GM12878 (cell line): ENCODE data around the gene PCCA. TPM values are rescaled to one million over a fixed set of nuclear protein-coding genes. Genes with fewer than 3 reads are reported as not detected.
A peak's percentile ranks its signal among the peaks of the same experiment; 100 is the strongest.

Experiments used
- ATAC-seq: fragments of 200-7000 bp; cut with Tn5 transposase; 3 replicates; pipeline ENCODE4 v1.9.1; 2020; ENCODE audit warnings: mild to moderate bottlenecking, moderate library complexity
- BruUV-seq: library from RNA; stranded (reverse); fragments of 400-500 nt; replicated peaks from 2 replicates; lab custom pipeline; 2021; lab: Mats Ljungman, UMichigan
- CTCF ChIA-PET: fragments of 300-600 bp; sonication (Branson Sonifier 250); formaldehyde crosslinking; extraction: SDS; loops from one replicate; lab custom pipeline; 2021; ENCODE audit warnings: inconsistent platforms; lab: Yijun Ruan, JAX
- POLR2A ChIA-PET: fragments of 350-600 bp; formaldehyde crosslinking; extraction: SDS; loops from one replicate; lab custom pipeline; 2021; ENCODE audit warnings: inconsistent platforms; lab: Charles Lee
- RAD21 ChIA-PET: fragments of 300-600 bp; sonication (Branson Sonifier 250); formaldehyde crosslinking; loops from one replicate; lab custom pipeline; 2023; ENCODE audit warnings: antibody characterized with exemption; ENCODE audit not compliant: unreplicated experiment; lab: Charles Lee
- SMC1A ChIA-PET: fragments of 300-600 bp; sonication (Branson Sonifier 250); formaldehyde crosslinking; loops from one replicate; lab custom pipeline; 2023; ENCODE audit not compliant: unreplicated experiment, uncharacterized antibody; lab: Charles Lee
- DNase-seq: peaks from one replicate; pipeline ENCODE4 v3.0.0-alpha.2; 2011; ENCODE audit warnings: low read depth, low spot score
- FAIRE-seq: peaks from 3 replicates; lab custom pipeline; 2011; peaks lifted over from hg19 to GRCh38; lab: Jason Lieb, UNC
- H2AFZ ChIP-seq: 2 replicates; pipeline ENCODE4 v1.6.0; 2011; ENCODE audit warnings: low read depth, low read length, control low read depth; ENCODE audit not compliant: control insufficient read depth
- H3K27ac ChIP-seq: 2 replicates; pipeline ENCODE4 v1.5.1; 2011; ENCODE audit warnings: control low read depth; ENCODE audit not compliant: control insufficient read depth, insufficient read depth
- H3K27me3 ChIP-seq, 2 experiments: replicated peaks in 1 of 2; 2 replicates each; pipeline versions ENCODE4 v1.6.0 to v1.6.1; 2011; ENCODE audit warnings: low read length in 1 of 2; ENCODE audit not compliant: control insufficient read depth in 2 of 2, insufficient read depth in 2 of 2
- H3K36me3 ChIP-seq, 2 experiments: 2 replicates each; pipeline ENCODE4 v1.5.1; 2011; ENCODE audit warnings: low read length in 1 of 2; ENCODE audit not compliant: control insufficient read depth in 2 of 2, insufficient read depth in 2 of 2
- H3K4me1 ChIP-seq: 2 replicates; pipeline ENCODE4 v1.6.1; 2011; ENCODE audit warnings: mild to moderate bottlenecking, low read length, moderate library complexity, mixed read lengths; ENCODE audit not compliant: control insufficient read depth, insufficient read depth
- H3K4me2 ChIP-seq: 2 replicates; pipeline ENCODE4 v1.6.0; 2011; ENCODE audit warnings: control low read depth; ENCODE audit not compliant: control insufficient read depth, insufficient read depth
- H3K4me3 ChIP-seq: fragments of 200-600 bp; sonication (generic); 2 replicates; pipeline ENCODE4 v1.5.1; 2016
- H3K79me2 ChIP-seq: 2 replicates; pipeline ENCODE4 v1.6.0; 2011; ENCODE audit warnings: low read length; ENCODE audit not compliant: control insufficient read depth, insufficient read depth
- H3K9ac ChIP-seq: 2 replicates; pipeline ENCODE4 v1.8.0; 2011; ENCODE audit warnings: low read length, control low read depth, mixed read lengths; ENCODE audit not compliant: control insufficient read depth, insufficient read depth
- H3K9me3 ChIP-seq: replicated peaks from 3 replicates; pipeline ENCODE4 v1.5.1; 2011; ENCODE audit warnings: mild to moderate bottlenecking, low read length; ENCODE audit not compliant: control insufficient read depth, insufficient read depth
- H4K20me1 ChIP-seq: 2 replicates; pipeline ENCODE4 v1.6.0; 2011; ENCODE audit not compliant: control insufficient read depth, insufficient read depth
- BHLHE40 ChIP-seq, 2 experiments: fragments of 450-650 bp in 1 of 2; IDR thresholded peaks; 2 replicates each; pipeline ENCODE4 v1.6.1; 2011 to 2017; ENCODE audit warnings: low read depth in 2 of 2, borderline replicate concordance in 1 of 2, improper control_type of control experiment in 1 of 2, low read length in 1 of 2, mild to moderate bottlenecking in 1 of 2
- BRCA1 ChIP-seq: IDR thresholded peaks from 2 replicates; pipeline ENCODE4 v1.6.1; 2011; ENCODE audit warnings: low read depth, low read length, improper control_type of control experiment
- DPF2 ChIP-seq: fragments of 450-650 bp; IDR thresholded peaks from 2 replicates; pipeline ENCODE4 v1.6.1; 2017; ENCODE audit warnings: mild to moderate bottlenecking
- EP300 ChIP-seq, 2 experiments: fragments of 150-350 bp in 1 of 2; IDR thresholded peaks; 2 replicates each; pipeline ENCODE4 v1.6.1; 2011 to 2012; ENCODE audit warnings: low read depth in 2 of 2, low read length in 2 of 2, borderline replicate concordance in 1 of 2, improper control_type of control experiment in 1 of 2, inconsistent platforms in 1 of 2; ENCODE audit not compliant: control insufficient read depth in 1 of 2
- ESRRA ChIP-seq: IDR thresholded peaks from 2 replicates; pipeline ENCODE4 v1.6.1; 2012; ENCODE audit warnings: mild to moderate bottlenecking, low read length, improper control_type of control experiment
- GABPA ChIP-seq: IDR thresholded peaks from 2 replicates; pipeline ENCODE4 v1.6.1; 2014; ENCODE audit warnings: antibody characterized with exemption, low read depth, mild to moderate bottlenecking, inconsistent platforms
- IRF5 ChIP-seq: fragments of 450-650 bp; IDR thresholded peaks from 2 replicates; pipeline ENCODE4 v1.6.1; 2017; ENCODE audit warnings: borderline replicate concordance
- JUNB ChIP-seq: IDR thresholded peaks from 2 replicates; pipeline ENCODE4 v1.6.1; 2016; ENCODE audit warnings: antibody characterized with exemption, mild to moderate bottlenecking
- PBX3 ChIP-seq: IDR thresholded peaks from 2 replicates; pipeline ENCODE4 v1.6.1; 2011; ENCODE audit warnings: mild to moderate bottlenecking, low read depth, low read length, moderate library complexity; ENCODE audit not compliant: insufficient replicate concordance
- RUNX3 ChIP-seq: IDR thresholded peaks from 2 replicates; pipeline ENCODE4 v1.6.1; 2012; ENCODE audit warnings: low read length, inconsistent platforms
- SMAD5 ChIP-seq: IDR thresholded peaks from 2 replicates; pipeline ENCODE4 v1.6.1; 2016; ENCODE audit warnings: antibody characterized with exemption, low read depth
- SUPT20H ChIP-seq: IDR thresholded peaks from 2 replicates; pipeline ENCODE4 v1.6.1; 2011; ENCODE audit warnings: low read depth, mild to moderate bottlenecking, low read length, moderate library complexity, borderline replicate concordance; ENCODE audit not compliant: control insufficient read depth
- TARDBP ChIP-seq: IDR thresholded peaks from 2 replicates; pipeline ENCODE4 v1.6.1; 2016; ENCODE audit warnings: borderline replicate concordance
- WGBS: methylation state at CpG from one replicate; pipeline ENCODE4 v1.1.6; 2016; ENCODE audit warnings: low lambda C conversion rate; ENCODE audit not compliant: insufficient replicate concordance, insufficient coverage; ENCODE audit errors: missing lambda C conversion rate; 5-methylcytosine and 5-hydroxymethylcytosine counted together
- in situ Hi-C: fragments of 300-500 bp; cut with MboI; formaldehyde crosslinking; loops from 9 replicates; pipeline ENCODE4 v1.14.3; 2018; ENCODE audit warnings: mixed read lengths
- intact Hi-C: fragments of 100-400 bp; cut with micrococcal nuclease; formaldehyde crosslinking; loops from one replicate; pipeline ENCODE4 v1.14.2; 2022; ENCODE audit not compliant: unreplicated experiment
- polyA plus RNA-seq, 11 experiments: library from polyadenylated mRNA; depleted of rRNA in 4 of 11; unstranded in 6 of 11; stranded (reverse) in 5 of 11; fragments of >200 nt; fragmentation: Nextera tagmentation in 4 of 11; fragmentation: Illumina TruSeq in 1 of 11; extraction: Ambion mirVana in 4 of 11; extraction: Trizol in 1 of 11; gene quantifications; 1 replicate in 1 of 11; 2 replicates in 10 of 11; pipeline versions ENCODE4 v1.2.1 to v1.2.3, GENCODE V29; 2011 to 2016; ENCODE audit warnings: inconsistent platforms in 2 of 11, missing spikeins in 2 of 11, low read depth in 1 of 11
- total RNA-seq, 4 experiments: library from RNA; depleted of rRNA in 3 of 4; stranded (reverse); fragments of >200 nt in 3 of 4; fragmentation: Illumina TruSeq in 1 of 4; extraction: Trizol in 1 of 4; gene quantifications; 2 replicates each; pipeline versions ENCODE4 v1.2.1 to v1.2.3, GENCODE V29; 2013 to 2021
- TF ChIP-seq, protein P1 (sequence below), 3 experiments: IDR thresholded peaks in 2 of 3; conservative IDR thresholded peaks in 1 of 3; 2 replicates each; pipeline ENCODE4 v1.5.1; 2011; ENCODE audit warnings: low read depth in 3 of 3, low read length in 3 of 3, mild to moderate bottlenecking in 3 of 3, control low read depth in 2 of 3, moderate library complexity in 2 of 3, inconsistent platforms in 1 of 3, mixed read lengths in 1 of 3; ENCODE audit not compliant: control insufficient read depth in 2 of 3, insufficient read depth in 1 of 3; ENCODE audit errors: extremely low read depth in 1 of 3

Gene PCCA
- total and polyA plus RNA-seq, 10 of the 15 experiments (the other 5 are each of a cell fraction or from before 2014, with no cell fraction given), result 5.9 to 18.2 (median 12.4) TPM

DNA sequence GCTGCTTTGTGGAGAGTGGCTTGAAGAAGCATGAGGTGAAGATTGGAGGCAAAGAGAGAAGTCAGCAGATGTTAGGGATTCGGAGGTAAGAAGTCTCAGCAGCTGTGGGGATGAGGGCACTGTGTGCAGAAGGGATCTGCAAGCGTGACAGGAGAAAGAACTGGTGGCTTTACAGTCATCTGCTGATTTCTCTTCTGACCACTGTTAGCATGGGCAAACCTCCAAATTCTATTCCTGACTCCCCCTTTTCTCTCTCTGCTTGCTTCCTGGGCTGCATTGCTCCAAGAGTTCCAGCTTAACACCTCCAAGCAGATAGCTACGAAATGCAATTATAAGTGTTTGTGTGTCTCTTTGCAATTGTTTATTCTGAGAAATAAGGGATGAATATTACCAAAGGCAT is 340.1 kb downstream of the PCCA start:
- no peaks in the 10 kb centered on the region; the same call in 2 of the 3 replicates for H3K9me3 ChIP-seq
- no peaks in the 10 kb centered on the region for H4K20me1 ChIP-seq
- BruUV-seq, result no TSS peak
- intact Hi-C loops, result no loop called here
- CTCF ChIA-PET, result no interaction called here
- in situ Hi-C loops, result no loop called here
- DNase-seq (no peak), FAIRE-seq (no peak), ATAC-seq (no peak)
- no peak overlapping the region for H3K4me3 ChIP-seq
- H2AFZ ChIP-seq, result no peak overlapping the region
- H3K4me1 ChIP-seq, result peaks cover 6% of the 10 kb centered on the region
- no peak overlapping the region for H3K27ac ChIP-seq
- no peaks in the 10 kb centered on the region for H3K79me2 ChIP-seq
- no peaks in the 10 kb centered on the region for H3K36me3 ChIP-seq
- H3K27me3 ChIP-seq, result no peaks in the 10 kb centered on the region
- POLR2A ChIA-PET, result no interaction called here
- TF ChIP-seq ESRRA (no peak), EP300 (IDR thresholded peaks at IDR 0.05; ENCODE audit: borderline replicate concordance in 1 of 2, control insufficient read depth in 1 of 2, low read depth in 2 of 2, low read length in 2 of 2) (no peak), TARDBP (no peak), RUNX3 (peak; percentile 22; the same call in 1 of the 2 replicates)
- TF ChIP-seq, protein P1, sequence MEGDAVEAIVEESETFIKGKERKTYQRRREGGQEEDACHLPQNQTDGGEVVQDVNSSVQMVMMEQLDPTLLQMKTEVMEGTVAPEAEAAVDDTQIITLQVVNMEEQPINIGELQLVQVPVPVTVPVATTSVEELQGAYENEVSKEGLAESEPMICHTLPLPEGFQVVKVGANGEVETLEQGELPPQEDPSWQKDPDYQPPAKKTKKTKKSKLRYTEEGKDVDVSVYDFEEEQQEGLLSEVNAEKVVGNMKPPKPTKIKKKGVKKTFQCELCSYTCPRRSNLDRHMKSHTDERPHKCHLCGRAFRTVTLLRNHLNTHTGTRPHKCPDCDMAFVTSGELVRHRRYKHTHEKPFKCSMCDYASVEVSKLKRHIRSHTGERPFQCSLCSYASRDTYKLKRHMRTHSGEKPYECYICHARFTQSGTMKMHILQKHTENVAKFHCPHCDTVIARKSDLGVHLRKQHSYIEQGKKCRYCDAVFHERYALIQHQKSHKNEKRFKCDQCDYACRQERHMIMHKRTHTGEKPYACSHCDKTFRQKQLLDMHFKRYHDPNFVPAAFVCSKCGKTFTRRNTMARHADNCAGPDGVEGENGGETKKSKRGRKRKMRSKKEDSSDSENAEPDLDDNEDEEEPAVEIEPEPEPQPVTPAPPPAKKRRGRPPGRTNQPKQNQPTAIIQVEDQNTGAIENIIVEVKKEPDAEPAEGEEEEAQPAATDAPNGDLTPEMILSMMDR (IDR thresholded peaks at IDR 0.05 in 2 of 3, conservative IDR thresholded peaks at IDR 0.05 in 1 of 3; ENCODE audit: control insufficient read depth in 2 of 3, extremely low read depth in 1 of 3, insufficient read depth in 1 of 3, low read depth in 3 of 3, low read length in 3 of 3), result no peak
- WGBS, result 97% methylated on average over 3 of the region's 3 CpGs
- no peak overlapping the region for H3K4me2 ChIP-seq
- SMC1A ChIA-PET, result no interaction called here
- H3K9ac ChIP-seq, result no peak overlapping the region
- RAD21 ChIA-PET, result no interaction called here

DNA sequence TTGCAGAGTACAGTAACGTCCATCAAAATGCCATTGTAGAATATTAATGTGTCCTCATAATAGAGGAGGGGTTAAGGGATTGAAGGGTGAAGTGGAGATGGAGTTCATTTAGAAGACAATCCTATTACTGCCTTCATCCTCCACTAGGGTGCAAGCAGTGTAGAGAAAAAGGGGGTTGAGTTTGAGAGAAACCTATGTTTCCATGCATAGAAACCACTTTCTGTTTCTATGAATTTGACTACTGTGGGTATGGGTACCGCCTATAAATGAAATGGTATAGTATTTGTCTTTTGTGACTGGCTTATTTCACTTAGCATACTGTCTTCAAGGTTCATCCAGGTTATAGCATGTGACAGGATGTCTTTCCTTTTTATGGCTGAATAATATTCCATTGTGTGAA is 343.7 kb downstream of the PCCA start:
- intact Hi-C loops, result no loop called here
- BruUV-seq, result no TSS peak
- POLR2A ChIA-PET, result no interaction called here
- TF ChIP-seq JUNB (no peak), GABPA (no peak), BHLHE40 (IDR thresholded peaks at IDR 0.05; ENCODE audit: borderline replicate concordance in 1 of 2, low read depth in 2 of 2, low read length in 1 of 2) (no peak), DPF2 (no peak), SMAD5 (no peak), BRCA1 (no peak), IRF5 (no peak), SUPT20H (no peak), PBX3 (no peak)

More for the DNA sequence above, 343.7 kb downstream of the PCCA start:
- Histone ChIP-seq H3K4me3 (no peak overlapping the region), H3K9ac (no peak overlapping the region), H3K27me3 (no peaks in the 10 kb centered on the region), H4K20me1 (no peaks in the 10 kb centered on the region), H3K9me3 (no peaks in the 10 kb centered on the region; the same call in 2 of the 3 replicates), H3K4me2 (no peak overlapping the region), H3K4me1 (peaks cover 16% of the 10 kb centered on the region), H3K27ac (no peak overlapping the region), H3K79me2 (no peaks in the 10 kb centered on the region), H3K36me3 (no peaks in the 10 kb centered on the region), H2AFZ (no peak overlapping the region)
- ChIA-PET CTCF (no interaction called here), SMC1A (no interaction called here), RAD21 (no interaction called here)
- DNase-seq (no peak), FAIRE-seq (peak; percentile 38), ATAC-seq (no peak; the same call in 2 of the 3 replicates)
- in situ Hi-C loops, result no loop called here
- 97% methylated on average over 2 of the region's 2 CpGs for WGBS
